ENCODE measurements around the gene POU2F3.
A peak's percentile ranks its signal among the peaks of the same experiment; 100 is the strongest.

DNA sequence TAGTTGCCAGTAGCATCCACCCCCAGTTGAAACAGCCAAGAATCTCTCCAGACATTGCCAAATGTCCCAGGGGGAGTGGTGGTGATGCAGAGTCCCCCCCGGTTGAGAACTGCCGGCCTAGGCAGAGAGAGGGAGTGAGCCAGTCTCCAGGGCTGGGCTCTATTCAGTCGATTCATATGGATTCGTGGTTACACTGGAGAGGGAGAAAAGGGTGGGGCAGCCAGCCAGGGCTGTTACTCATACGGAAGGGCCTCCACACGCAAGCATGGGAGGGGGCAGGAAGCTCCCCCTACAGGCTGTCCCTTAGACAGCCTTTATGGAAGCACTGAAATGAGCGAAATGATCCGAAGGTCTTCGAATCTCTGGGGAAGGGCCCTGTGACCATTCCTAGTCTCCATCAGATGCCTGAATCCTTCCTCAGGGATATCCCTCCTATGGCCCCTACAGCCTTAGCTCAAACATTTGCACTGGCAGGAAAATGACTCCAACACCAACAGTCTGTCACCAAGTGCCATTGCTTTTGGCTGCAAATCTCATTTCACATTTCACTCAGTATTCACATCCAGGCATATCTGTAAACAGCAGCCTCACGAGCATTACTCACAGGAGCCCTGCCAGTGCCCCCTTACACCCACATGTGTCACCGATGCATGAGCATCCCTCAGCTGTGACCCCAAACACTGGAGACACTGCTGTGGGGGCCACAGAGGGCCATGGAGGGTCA is 66.7 kb downstream of the POU2F3 start:
- TF ChIP-seq POLR2AphosphoS5 (IDR thresholded peaks at IDR 0.05) = no peak
- TF ChIP-seq, protein P1, sequence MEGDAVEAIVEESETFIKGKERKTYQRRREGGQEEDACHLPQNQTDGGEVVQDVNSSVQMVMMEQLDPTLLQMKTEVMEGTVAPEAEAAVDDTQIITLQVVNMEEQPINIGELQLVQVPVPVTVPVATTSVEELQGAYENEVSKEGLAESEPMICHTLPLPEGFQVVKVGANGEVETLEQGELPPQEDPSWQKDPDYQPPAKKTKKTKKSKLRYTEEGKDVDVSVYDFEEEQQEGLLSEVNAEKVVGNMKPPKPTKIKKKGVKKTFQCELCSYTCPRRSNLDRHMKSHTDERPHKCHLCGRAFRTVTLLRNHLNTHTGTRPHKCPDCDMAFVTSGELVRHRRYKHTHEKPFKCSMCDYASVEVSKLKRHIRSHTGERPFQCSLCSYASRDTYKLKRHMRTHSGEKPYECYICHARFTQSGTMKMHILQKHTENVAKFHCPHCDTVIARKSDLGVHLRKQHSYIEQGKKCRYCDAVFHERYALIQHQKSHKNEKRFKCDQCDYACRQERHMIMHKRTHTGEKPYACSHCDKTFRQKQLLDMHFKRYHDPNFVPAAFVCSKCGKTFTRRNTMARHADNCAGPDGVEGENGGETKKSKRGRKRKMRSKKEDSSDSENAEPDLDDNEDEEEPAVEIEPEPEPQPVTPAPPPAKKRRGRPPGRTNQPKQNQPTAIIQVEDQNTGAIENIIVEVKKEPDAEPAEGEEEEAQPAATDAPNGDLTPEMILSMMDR (IDR thresholded peaks at IDR 0.05) = peak in 1 of 4 experiments; percentile 42
